GM19238 (cell line): ENCODE results near the gene RERE.

ENCODE experiments used
- DNase-seq: peaks from one replicate; pipeline ENCODE4 v3.0.0; 2011; ENCODE audit warnings: low spot score; ENCODE audit not compliant: insufficient read length

The RERE gene

GRCh38 chr1:8315573-8316475, 501.6 kb downstream of the RERE start:
- DNase-seq, result no peak

GRCh38 chr1:8314346-8315280, 502.8 kb downstream of the RERE start:
- DNase-seq, result peak; percentile 64

DNA sequence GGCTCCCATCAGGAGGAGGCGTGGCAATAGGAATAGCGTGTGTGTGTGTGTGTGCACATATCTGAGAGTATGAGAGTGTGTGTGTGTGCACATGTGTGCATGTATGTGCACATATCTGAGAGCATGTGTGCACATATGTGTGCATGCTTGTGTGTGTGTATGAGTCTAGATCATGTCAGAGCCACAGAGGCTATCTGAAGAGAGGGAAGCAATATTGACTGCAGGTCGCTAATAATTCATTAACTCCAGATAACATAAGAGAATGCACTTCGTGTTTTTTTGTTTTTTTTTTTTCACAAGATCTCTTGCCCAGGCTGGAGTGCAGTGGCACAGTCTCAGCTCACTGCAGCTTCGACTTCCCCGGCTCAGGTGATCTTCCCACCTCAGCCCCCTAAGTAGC, 504.2 kb downstream of the RERE start:
- DNase-seq, result no peak

DNA sequence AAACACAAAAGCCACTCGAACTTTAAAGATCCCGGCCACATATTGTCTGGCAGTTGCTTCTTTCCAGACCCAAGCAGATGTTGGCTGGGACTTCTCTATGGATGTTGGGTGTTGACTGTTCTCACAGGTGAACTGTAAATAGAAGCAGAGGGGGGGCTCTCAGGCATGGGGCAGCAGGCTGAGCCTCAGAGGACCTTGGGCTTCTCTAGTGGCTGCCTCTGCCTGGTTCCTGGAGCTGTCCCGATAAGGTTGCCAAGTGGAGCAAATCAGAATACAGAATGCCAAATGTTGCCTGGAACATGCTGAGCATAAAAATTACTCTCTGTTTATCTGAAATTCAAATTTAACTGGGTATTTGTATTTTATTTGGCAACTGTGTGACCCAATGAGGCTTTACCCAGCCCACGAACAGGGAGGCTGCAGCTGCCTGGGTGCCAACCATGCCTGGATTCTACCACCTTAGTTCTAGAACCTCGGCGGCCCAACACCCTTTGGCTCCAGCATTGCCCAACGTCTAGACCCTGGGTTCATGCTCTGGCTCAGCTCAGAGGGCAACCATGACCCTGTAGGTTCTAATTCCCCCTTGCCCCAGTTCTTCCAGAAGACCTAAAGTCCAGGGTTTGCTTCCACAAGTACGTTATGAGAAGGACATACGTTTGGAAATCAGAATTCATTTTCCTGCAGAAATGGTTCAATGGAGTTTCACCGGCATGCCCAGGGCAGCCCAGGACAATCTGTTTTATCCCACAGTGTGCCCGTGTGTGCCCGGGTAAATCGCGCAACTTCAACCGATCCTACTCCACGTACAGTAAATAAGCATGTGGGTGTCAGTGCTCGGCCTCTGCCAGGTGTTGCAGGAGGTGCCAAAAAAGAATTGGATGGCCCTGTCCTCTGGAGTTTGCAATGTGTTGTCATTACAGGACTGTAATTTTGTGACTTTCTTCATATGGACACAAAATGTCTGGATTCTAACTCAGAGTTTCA, 504.9 kb downstream of the RERE start:
- DNase-seq, result no peak

DNA sequence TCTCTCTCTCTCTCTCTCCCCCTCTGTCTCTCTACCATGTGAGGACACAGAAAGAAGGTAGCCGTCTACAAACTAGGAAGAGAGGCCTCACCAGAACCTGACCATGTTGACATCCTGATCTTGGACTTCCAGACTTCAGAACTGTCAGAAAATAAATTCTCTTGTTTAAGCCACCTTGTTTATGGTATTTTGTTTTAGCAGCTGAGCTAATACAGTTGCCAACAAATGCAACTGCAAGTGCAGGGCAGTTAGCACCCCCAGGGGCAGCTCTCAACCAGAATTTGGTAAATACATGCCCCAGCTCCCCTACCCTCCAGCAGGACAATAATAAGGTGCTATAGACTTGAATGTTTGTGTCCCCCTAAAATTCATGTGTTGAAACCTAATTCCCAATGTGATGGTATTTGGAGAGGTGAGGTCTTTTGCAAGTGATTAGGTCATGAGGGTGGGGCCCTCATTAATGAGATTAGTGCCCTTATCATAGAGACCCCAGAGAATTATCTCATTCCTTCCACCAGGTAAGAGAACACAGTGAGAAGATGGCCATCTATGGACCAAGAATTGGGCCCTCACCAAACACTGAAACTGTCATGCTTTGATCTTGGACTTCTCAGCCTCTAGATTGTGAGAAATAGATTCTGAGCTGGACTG, 506.2 kb downstream of the RERE start:
- no peak for DNase-seq

DNA sequence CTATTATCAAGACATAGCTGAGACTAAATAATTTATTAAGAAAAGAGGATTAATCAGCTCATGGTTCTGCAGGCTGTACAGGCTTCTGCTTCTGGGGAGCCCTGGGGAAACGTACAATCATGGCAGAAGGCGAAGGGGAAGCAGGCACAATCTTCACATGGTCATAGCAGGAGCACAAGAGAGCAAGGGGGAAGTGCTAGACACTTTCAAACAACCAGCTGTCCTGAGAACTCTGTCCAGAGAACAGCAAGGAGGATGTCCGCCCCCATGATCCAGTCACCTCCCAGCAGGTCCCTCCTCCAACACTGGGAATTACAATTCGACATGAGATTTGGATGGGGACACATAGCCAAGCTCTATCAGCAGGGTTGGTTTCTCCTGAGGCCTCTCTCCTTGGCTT, 509.8 kb downstream of the RERE start:
- no peak for DNase-seq

DNA sequence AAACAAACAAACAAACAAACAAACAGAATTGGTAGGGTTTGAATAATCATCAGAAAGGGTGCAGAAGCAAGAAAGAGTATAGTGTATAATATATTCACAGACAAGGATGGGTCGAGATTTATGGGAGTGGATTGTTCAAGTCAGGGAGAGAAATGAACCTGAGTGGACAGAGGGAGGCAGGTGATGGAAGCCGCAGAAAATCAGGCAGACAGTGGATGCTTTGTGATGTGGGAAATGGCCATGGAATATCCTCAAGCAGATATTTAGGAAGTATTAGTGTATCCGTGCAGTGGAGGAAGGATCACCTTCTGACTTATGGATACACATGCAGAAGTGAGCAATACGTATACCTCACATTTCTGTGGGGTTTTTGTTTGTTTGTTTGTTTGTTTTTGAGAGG, 513.6 kb downstream of the RERE start:
- no peak for DNase-seq

- DNase-seq, result no peak
These were observed 514.3 kb downstream of the RERE start for GRCh38 chr1:8303141-8303540.
